ENCODE measurements around the gene TSHZ3. TPM values are rescaled to one million over a fixed set of nuclear protein-coding genes. Genes with fewer than 3 reads are reported as not detected.

TSHZ3 gene
- total RNA-seq, 4 donors from 2014 or later = 1.6 to 4.0 (median 3.5) TPM

GRCh38 chr19:31232871-31233270 lies 116.4 kb downstream of the TSHZ3 start:
- DNase-seq (ENCODE audit: low spot score in 2 of 2) = no peak
- intact Hi-C loops (cut with DNase I; ENCODE audit: low total_unique reads) = no loop called here
- WGBS, 2 donors = 61 to 65% methylated on average over 3 of the region's 3 CpGs
- H3K4me3 ChIP-seq (ENCODE audit: low read depth, poor library complexity, severe bottlenecking) = no peak overlapping the region
- TF ChIP-seq CTCF (IDR thresholded peaks at IDR 0.05) (no peak), POLR2A (IDR thresholded peaks at IDR 0.05) (no peak)

GRCh38 chr19:31232180-31232579 lies 117.1 kb downstream of the TSHZ3 start:
- intact Hi-C loops (cut with DNase I; ENCODE audit: low total_unique reads) = no loop called here
- TF ChIP-seq CTCF (IDR thresholded peaks at IDR 0.05) = no peak
- no peak for TF ChIP-seq POLR2A (IDR thresholded peaks at IDR 0.05)
- 48 to 50% methylated on average over 5 of the region's 5 CpGs for WGBS, 2 donors
- no peak overlapping the region for H3K4me3 ChIP-seq (ENCODE audit: low read depth, poor library complexity, severe bottlenecking)
- DNase-seq (ENCODE audit: low spot score in 2 of 2) = no peak

GRCh38 chr19:31231237-31231636 lies 118.0 kb downstream of the TSHZ3 start:
- H3K4me3 ChIP-seq (ENCODE audit: low read depth, poor library complexity, severe bottlenecking) = no peak overlapping the region
- 77 to 83% methylated on average over 6 of the region's 6 CpGs for WGBS, 2 donors
- DNase-seq (ENCODE audit: low spot score in 2 of 2) = no peak
- intact Hi-C loops (cut with DNase I; ENCODE audit: low total_unique reads) = no loop called here
- TF ChIP-seq CTCF (IDR thresholded peaks at IDR 0.05) = no peak
- TF ChIP-seq POLR2A (IDR thresholded peaks at IDR 0.05) = no peak

- WGBS, 2 donors = 87 to 91% methylated on average over 4 of the region's 4 CpGs
- intact Hi-C loops (cut with DNase I; ENCODE audit: low total_unique reads) = no loop called here
- no peak for DNase-seq (ENCODE audit: low spot score in 2 of 2)
- no peak overlapping the region for H3K4me3 ChIP-seq (ENCODE audit: low read depth, poor library complexity, severe bottlenecking)
- TF ChIP-seq CTCF (IDR thresholded peaks at IDR 0.05) (no peak), POLR2A (IDR thresholded peaks at IDR 0.05) (no peak)
These were observed 122.9 kb downstream of the TSHZ3 start for GRCh38 chr19:31226151-31226935.

Data from lower leg skin (tissue), 4 donors.